K562 (cell line): ENCODE results near the gene HS3ST3A1. TPM values are rescaled to one million over a fixed set of nuclear protein-coding genes. Genes with fewer than 3 reads are reported as not detected.

Source experiments
- ATAC-seq: fragments of 200-7000 bp; cut with Tn5 transposase; 3 replicates; pipeline ENCODE4 v1.9.1; 2020; ENCODE audit warnings: moderate library complexity
- BruUV-seq: library from RNA; stranded (reverse); fragments of 400-500 nt; replicated peaks from 2 replicates; lab custom pipeline; 2021; lab: Mats Ljungman, UMichigan
- CTCF ChIA-PET: fragments of 300-600 bp; formaldehyde crosslinking; extraction: SDS; loops from one replicate; lab custom pipeline; 2021; ENCODE audit warnings: low intra/inter-chr PET ratio; lab: Yijun Ruan, JAX
- POLR2A ChIA-PET: fragments of 300-600, 350-650 bp; sonication (Branson Sonifier 250); formaldehyde crosslinking; extraction: SDS; loops from one replicate; lab custom pipeline; 2021; ENCODE audit warnings: antibody characterized with exemption, inconsistent platforms; lab: Yijun Ruan, JAX
- DNase-seq, 4 experiments: peaks; one replicate each; pipeline versions ENCODE4 v3.0.0 to v3.0.0-alpha.2; 2011 to 2018; ENCODE audit warnings: low spot score in 3 of 4, mixed read lengths in 3 of 4; ENCODE audit errors: extremely low read depth in 1 of 4
- FAIRE-seq: peaks from 2 replicates; lab custom pipeline; 2011; peaks lifted over from hg19 to GRCh38; lab: Jason Lieb, UNC
- H2AFZ ChIP-seq: 2 replicates; pipeline ENCODE4 v1.6.0; 2011; ENCODE audit warnings: low read depth, low read length, control low read depth, inconsistent platforms
- H3K27ac ChIP-seq: fragments of 200-600 bp; 3 replicates; pipeline ENCODE4 v1.8.0; 2011; ENCODE audit warnings: low read depth, mild to moderate bottlenecking, control low read depth, inconsistent platforms, low read length, moderate library complexity, mixed read lengths; ENCODE audit errors: extremely low read depth
- H3K27me3 ChIP-seq, 2 experiments: fragments of 300-600 bp in 1 of 2; 2 replicates in 1 of 2; 3 replicates in 1 of 2; pipeline versions ENCODE4 v1.6.0 to v1.8.0; 2011; ENCODE audit warnings: inconsistent platforms in 2 of 2, low read length in 2 of 2, mild to moderate bottlenecking in 1 of 2, mixed read lengths in 1 of 2, moderate library complexity in 1 of 2; ENCODE audit not compliant: control insufficient read depth in 2 of 2, insufficient read depth in 2 of 2
- H3K36me3 ChIP-seq: fragments of 300-600 bp; 3 replicates; pipeline ENCODE4 v1.8.0; 2011; ENCODE audit warnings: mild to moderate bottlenecking, low read length, inconsistent platforms; ENCODE audit not compliant: control insufficient read depth, insufficient read depth
- H3K4me1 ChIP-seq, 2 experiments: fragments of 200-600 bp in 1 of 2; replicated peaks in 1 of 2; 2 replicates in 1 of 2; 3 replicates in 1 of 2; pipeline versions ENCODE4 v1.5.1 to v1.8.0; 2011; ENCODE audit warnings: inconsistent platforms in 2 of 2, low read length in 2 of 2, mild to moderate bottlenecking in 1 of 2, mixed read lengths in 1 of 2, moderate library complexity in 1 of 2; ENCODE audit not compliant: control insufficient read depth in 2 of 2, insufficient read depth in 2 of 2
- H3K4me2 ChIP-seq: 2 replicates; pipeline ENCODE4 v1.6.1; 2011; ENCODE audit warnings: low read length, control low read depth, inconsistent platforms, mixed read lengths; ENCODE audit not compliant: insufficient read depth
- H3K4me3 ChIP-seq: fragments of 200-600 bp; sonication (generic), shearing (Covaris generic); 2 replicates; pipeline ENCODE4 v1.5.1; 2016; ENCODE audit warnings: control low read depth, inconsistent platforms
- H3K79me2 ChIP-seq: fragments of 200-600 bp; 3 replicates; pipeline ENCODE4 v1.8.0; 2011; ENCODE audit warnings: low read length, inconsistent platforms; ENCODE audit not compliant: control insufficient read depth, insufficient read depth
- H3K9ac ChIP-seq, 2 experiments: 2 replicates each; pipeline versions ENCODE4 v1.6.0 to v1.6.1; 2011; ENCODE audit warnings: low read depth in 2 of 2, low read length in 2 of 2, control low read depth in 1 of 2, inconsistent platforms in 1 of 2, mild to moderate bottlenecking in 1 of 2, mixed read lengths in 1 of 2; ENCODE audit not compliant: insufficient read depth in 1 of 2
- H3K9me1 ChIP-seq: one replicate; pipeline ENCODE4 v1.6.0; 2011; ENCODE audit warnings: inconsistent platforms, mild to moderate bottlenecking, low read length, moderate library complexity; ENCODE audit not compliant: control insufficient read depth, insufficient read depth
- H3K9me3 ChIP-seq: replicated peaks from 2 replicates; pipeline ENCODE4 v1.5.1; 2011; ENCODE audit warnings: low read depth, low read length, inconsistent platforms; ENCODE audit not compliant: control insufficient read depth, insufficient read depth
- H4K20me1 ChIP-seq: replicated peaks from 2 replicates; pipeline ENCODE4 v1.6.1; 2011; ENCODE audit warnings: low read length, inconsistent platforms, mixed read lengths; ENCODE audit not compliant: control insufficient read depth, insufficient read depth
- DACH1 ChIP-seq: fragments of 450-650 bp; IDR thresholded peaks from 2 replicates; pipeline ENCODE4 v1.6.1; 2018; ENCODE audit not compliant: partially characterized antibody
- DDX20 ChIP-seq: fragments of 450-650 bp; IDR thresholded peaks from 2 replicates; pipeline ENCODE4 v1.6.1; 2016; ENCODE audit warnings: missing genetic modification characterization, low read depth, mild to moderate bottlenecking, missing compliant biosample characterization, moderate library complexity
- MEIS2 ChIP-seq: fragments of 450-650 bp; IDR thresholded peaks from 2 replicates; pipeline ENCODE4 v1.6.1; 2014; ENCODE audit warnings: mild to moderate bottlenecking; ENCODE audit not compliant: partially characterized antibody
- SIX5 ChIP-seq, 2 experiments: IDR thresholded peaks; 2 replicates each; pipeline ENCODE4 v1.6.1; 2011; ENCODE audit warnings: low read length in 2 of 2, borderline replicate concordance in 1 of 2, low read depth in 1 of 2, mild to moderate bottlenecking in 1 of 2, moderate library complexity in 1 of 2; ENCODE audit not compliant: insufficient read depth in 1 of 2
- WGBS: fragments of 100-300 bp; shearing (Covaris generic); methylation state at CpG from one replicate; pipeline ENCODE4 v1.1.6; 2016; ENCODE audit warnings: low coverage, mixed read lengths; ENCODE audit not compliant: insufficient coverage; ENCODE audit errors: missing lambda C conversion rate; 5-methylcytosine and 5-hydroxymethylcytosine counted together
- in situ Hi-C: fragments of 300-500 bp; cut with MboI; formaldehyde crosslinking; loops from 4 replicates; pipeline ENCODE4 v1.15.0; 2018; ENCODE audit warnings: inconsistent platforms, mixed read lengths
- intact Hi-C: fragments of 100-400 bp; cut with micrococcal nuclease; formaldehyde crosslinking; loops from 2 replicates; pipeline ENCODE4 v1.14.2; 2022
- polyA plus RNA-seq, 8 experiments: library from polyadenylated mRNA; depleted of rRNA in 4 of 8; stranded (reverse) in 5 of 8; unstranded in 3 of 8; fragments of >200 nt; fragmentation: Nextera tagmentation in 2 of 8; fragmentation: Illumina TruSeq in 1 of 8; extraction: Ambion mirVana in 2 of 8; extraction: Trizol in 1 of 8; gene quantifications; 2 replicates each; pipeline versions ENCODE4 v1.2.1 to v1.2.3, GENCODE V29; 2011 to 2014; ENCODE audit warnings: inconsistent platforms in 1 of 8, missing spikeins in 1 of 8
- total RNA-seq, 7 experiments: library from RNA; depleted of rRNA in 6 of 7; stranded (reverse); fragments of >200 nt in 6 of 7; fragmentation: Illumina TruSeq in 2 of 7; extraction: Trizol in 2 of 7; gene quantifications; 2 replicates each; pipeline versions ENCODE4 v1.2.1 to v1.2.3, GENCODE V29; 2011 to 2021; ENCODE audit warnings: low replicate concordance in 1 of 7

Gene HS3ST3A1
- total and polyA plus RNA-seq, 9 of the 15 experiments (the other 6 are each of a cell fraction or from before 2014, with no cell fraction given), result 0.25 to 14.8 (median 2.3) TPM

- Histone ChIP-seq H4K20me1 (no peaks in the 10 kb centered on the region), H3K4me1 (peaks cover 0 to 19% of the 10 kb centered on the region in 2 experiments; a peak in 2 of 5 replicates), H3K27ac (no peak overlapping the region), H3K9ac (no peak overlapping the region), H3K79me2 (peaks cover 64% of the 10 kb centered on the region), H3K27me3 (no peaks in the 10 kb centered on the region), H3K4me3 (no peak overlapping the region), H3K9me3 (no peaks in the 10 kb centered on the region), H2AFZ (no peak overlapping the region), H3K9me1 (no peaks in the 10 kb centered on the region), H3K36me3 (peaks cover 15% of the 10 kb centered on the region; the same call in 1 of the 3 replicates), H3K4me2 (no peak overlapping the region)
- DNase-seq (no peak), ATAC-seq (no peak), FAIRE-seq (no peak)
- in situ Hi-C loops, result no loop called here
- TF ChIP-seq DDX20 (tag) (no peak), MEIS2 (peak; percentile 11), DACH1 (no peak)
- intact Hi-C loops, result no loop called here
- ChIA-PET CTCF (no interaction called here), POLR2A (no interaction called here)
- 82% methylated on average over 6 of the region's 6 CpGs for WGBS
- BruUV-seq, result no TSS peak
Measured at GRCh38 chr17:13589658-13590057, 12.1 kb downstream of the HS3ST3A1 start.

GRCh38 chr17:13587487-13588338 is 14.0 kb downstream of the HS3ST3A1 start:
- Histone ChIP-seq H3K4me1 (peaks cover 0 to 4% of the 10 kb centered on the region in 2 experiments; a peak in 2 of 5 replicates), H3K9me1 (no peaks in the 10 kb centered on the region), H3K36me3 (peaks cover 8% of the 10 kb centered on the region; the same call in 1 of the 3 replicates), H3K27me3 (no peaks in the 10 kb centered on the region), H3K9ac (no peak overlapping the region), H3K4me2 (no peak overlapping the region), H3K4me3 (no peak overlapping the region), H3K9me3 (no peaks in the 10 kb centered on the region), H3K79me2 (peaks cover 65% of the 10 kb centered on the region), H2AFZ (no peak overlapping the region), H3K27ac (no peak overlapping the region), H4K20me1 (no peaks in the 10 kb centered on the region)
- POLR2A ChIA-PET, result no interaction called here
- CTCF ChIA-PET, result no interaction called here
- BruUV-seq, result no TSS peak
- in situ Hi-C loops, result no loop called here
- intact Hi-C loops, result no loop called here
- DNase-seq, result no peak
- no peak for ATAC-seq
- no peak for FAIRE-seq
- WGBS, result 100% methylated on average over 4 of the region's 4 CpGs
- TF ChIP-seq SIX5 (IDR thresholded peaks at IDR 0.05; ENCODE audit: borderline replicate concordance in 1 of 2, insufficient read depth in 1 of 2, low read depth in 1 of 2, low read length in 2 of 2), result no peak
